HUES6 (cell line): ENCODE measurements around the gene RWDD2A.

Experiments
- H3K27ac ChIP-seq: 2 replicates; pipeline ENCODE4 v1.7.0; 2013; ENCODE audit warnings: low read depth, mild to moderate bottlenecking, low read length, inconsistent platforms
- H3K27me3 ChIP-seq: 2 replicates; pipeline ENCODE4 v1.6.1; 2013; ENCODE audit warnings: low read length; ENCODE audit not compliant: control insufficient read depth, insufficient read depth
- H3K36me3 ChIP-seq: 2 replicates; pipeline ENCODE4 v1.6.1; 2013; ENCODE audit warnings: low read length; ENCODE audit not compliant: control insufficient read depth, insufficient read depth
- H3K4me1 ChIP-seq: 2 replicates; pipeline ENCODE4 v1.6.1; 2013; ENCODE audit warnings: low read length; ENCODE audit not compliant: control insufficient read depth, insufficient read depth
- H3K4me3 ChIP-seq: 2 replicates; pipeline ENCODE4 v1.5.1; 2013; ENCODE audit warnings: low read depth, low read length
- H3K9ac ChIP-seq: one replicate; pipeline ENCODE4 v1.6.1; 2013; ENCODE audit warnings: mild to moderate bottlenecking, low read length
- H3K9me3 ChIP-seq: 2 replicates; pipeline ENCODE4 v1.6.1; 2013; ENCODE audit warnings: low read depth, low read length; ENCODE audit not compliant: control insufficient read depth, insufficient read depth

Gene RWDD2A

GRCh38 chr6:83247471-83247870, 54.3 kb downstream of the RWDD2A start:
- Histone ChIP-seq H3K4me1 (no peaks in the 10 kb centered on the region), H3K4me3 (no peak overlapping the region), H3K9ac (no peak overlapping the region), H3K27ac (no peak overlapping the region), H3K9me3 (no peaks in the 10 kb centered on the region), H3K36me3 (0 out of 2 replicates have a peak, but pooled peaks cover 3% of the 10 kb centered on the region), H3K27me3 (no peaks in the 10 kb centered on the region)
